HEK293T (cell line): ENCODE data around the gene ZXDC.

Source experiments
- BHLHE40 ChIP-seq: fragments of 450-650 bp; IDR thresholded peaks from 2 replicates; pipeline ENCODE4 v1.6.1; 2016; ENCODE audit warnings: mild to moderate bottlenecking, moderate library complexity, borderline replicate concordance
- ELF4 ChIP-seq: fragments of 450-650 bp; IDR thresholded peaks from 2 replicates; pipeline ENCODE4 v1.6.1; 2017; ENCODE audit warnings: antibody characterized with exemption

- TF ChIP-seq BHLHE40 (no peak), ELF4 (no peak)
Measured at GRCh38 chr3:126481808-126482502, 6.3 kb upstream of the ZXDC start.
